Activated CD4-positive, alpha-beta memory T cell treated with anti-CD3 and anti-CD28 coated beads for 36 hours (primary cell): ENCODE results near the gene CALR. TPM values are rescaled to one million over a fixed set of nuclear protein-coding genes. Genes with fewer than 3 reads are reported as not detected.

Source experiments
- CTCF ChIA-PET: fragments of 350-600 bp; sonication (Branson Sonifier 250); formaldehyde crosslinking; loops from one replicate; lab custom pipeline; 2021; ENCODE audit warnings: antibody characterized with exemption, inconsistent platforms; lab: Charles Lee
- POLR2A ChIA-PET: fragments of 350-600 bp; sonication (Branson Sonifier 250); formaldehyde crosslinking; loops from one replicate; lab custom pipeline; 2021; ENCODE audit warnings: antibody characterized with exemption; lab: Charles Lee
- DNase-seq: peaks from one replicate; pipeline ENCODE4 v3.0.0-alpha.2; 2020
- H3K27ac Mint-ChIP-seq: one replicate; pipeline ENCODE4 v1.8.0; 2021; ENCODE audit warnings: mixed read lengths
- H3K27me3 Mint-ChIP-seq: one replicate; pipeline ENCODE4 v1.8.0; 2021; ENCODE audit warnings: mixed read lengths
- H3K36me3 Mint-ChIP-seq: one replicate; pipeline ENCODE4 v1.8.0; 2021; ENCODE audit warnings: mixed read lengths
- H3K4me1 Mint-ChIP-seq: one replicate; pipeline ENCODE4 v1.8.0; 2021; ENCODE audit warnings: low read depth, mixed read lengths
- H3K4me3 Mint-ChIP-seq: one replicate; pipeline ENCODE4 v1.8.0; 2021; ENCODE audit warnings: mild to moderate bottlenecking, mixed read lengths
- H3K9me3 Mint-ChIP-seq: one replicate; pipeline ENCODE4 v1.8.0; 2021; ENCODE audit warnings: mixed read lengths
- intact Hi-C: fragments of 100-400 bp; cut with micrococcal nuclease; formaldehyde crosslinking; loops from one replicate; pipeline ENCODE4 v1.15.1; 2023
- total RNA-seq, 2 experiments: library from RNA; stranded (reverse); gene quantifications; one replicate each; pipeline ENCODE4 v1.2.3, GENCODE V29; 2021

Gene CALR
- total RNA-seq, 2 experiments from 2014 or later = 625 to 642 TPM

GRCh38 chr19:12984683-12985048 lies 46.3 kb downstream of the CALR start:
- Mint-ChIP-seq H3K4me3 (no peak overlapping the region), H3K36me3 (no peaks in the 10 kb centered on the region), H3K27ac (no peak overlapping the region), H3K27me3 (no peaks in the 10 kb centered on the region), H3K4me1 (no peaks in the 10 kb centered on the region), H3K9me3 (no peaks in the 10 kb centered on the region)
- intact Hi-C loops = loop anchor here (5.0 kb wide), 1 partner anchor 48 kb away; no protein-coding TSS in a partner anchor
- ChIA-PET POLR2A (no interaction called here), CTCF (interaction anchor here (1.1 to 12.8 kb wide), 6 partner anchors 9 to 110 kb away, joined by 3 to 268 read pairs (median 10); no protein-coding TSS in a partner anchor)
- no peak for DNase-seq

GRCh38 chr19:12985049-12985776 lies 46.8 kb downstream of the CALR start:
- no peak overlapping the region for H3K27ac Mint-ChIP-seq

GRCh38 chr19:12986726-12987125 lies 48.3 kb downstream of the CALR start:
- Mint-ChIP-seq H3K9me3 (no peaks in the 10 kb centered on the region), H3K36me3 (no peaks in the 10 kb centered on the region), H3K27me3 (no peaks in the 10 kb centered on the region), H3K4me1 (no peaks in the 10 kb centered on the region), H3K27ac (no peak overlapping the region), H3K4me3 (no peak overlapping the region)
- POLR2A ChIA-PET = no interaction called here
- intact Hi-C loops = no loop called here
- DNase-seq = no peak
- CTCF ChIA-PET = interaction anchor here (12.8 kb wide), 1 partner anchor 74 kb away, joined by 268 read pairs; no protein-coding TSS in a partner anchor

More at GRCh38 chr19:12985049-12985776, 46.8 kb downstream of the CALR start:
- peak; percentile 27 for DNase-seq
- H3K4me3 Mint-ChIP-seq = no peak overlapping the region
- no peaks in the 10 kb centered on the region for H3K27me3 Mint-ChIP-seq
- intact Hi-C loops = no loop called here
- CTCF ChIA-PET = interaction anchor here (0.6 to 12.8 kb wide), 8 partner anchors 8 to 109 kb away, joined by 3 to 268 read pairs (median 5); no protein-coding TSS in a partner anchor
- H3K36me3 Mint-ChIP-seq = no peaks in the 10 kb centered on the region
- POLR2A ChIA-PET = no interaction called here
- H3K4me1 Mint-ChIP-seq = no peaks in the 10 kb centered on the region
- no peaks in the 10 kb centered on the region for H3K9me3 Mint-ChIP-seq

DNA sequence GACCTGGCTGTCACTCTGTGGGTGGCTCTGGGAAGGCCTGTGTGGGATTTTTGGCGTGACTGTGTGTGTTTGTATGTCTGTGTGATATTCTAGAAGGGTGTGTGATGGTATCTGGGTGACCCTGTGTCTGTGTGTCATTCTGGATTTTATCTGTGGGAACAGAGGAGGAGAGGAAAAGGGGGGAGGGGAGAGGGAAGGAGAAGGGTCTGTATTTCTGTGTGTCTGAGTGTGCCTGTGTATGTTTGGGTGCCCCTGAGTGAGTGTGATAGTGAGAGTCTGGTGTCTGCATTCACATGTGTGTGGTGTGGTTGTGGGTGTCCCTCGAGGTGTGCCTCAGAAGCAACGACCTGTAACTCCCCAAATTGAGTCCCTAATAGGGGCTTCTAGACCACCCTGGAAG lies 48.8 kb downstream of the CALR start:
- Mint-ChIP-seq H3K9me3 (no peaks in the 10 kb centered on the region), H3K4me3 (no peak overlapping the region), H3K27me3 (no peaks in the 10 kb centered on the region), H3K4me1 (no peaks in the 10 kb centered on the region), H3K36me3 (no peaks in the 10 kb centered on the region), H3K27ac (no peak overlapping the region)
- ChIA-PET CTCF (no interaction called here), POLR2A (no interaction called here)
- DNase-seq = no peak
- intact Hi-C loops = no loop called here

DNA sequence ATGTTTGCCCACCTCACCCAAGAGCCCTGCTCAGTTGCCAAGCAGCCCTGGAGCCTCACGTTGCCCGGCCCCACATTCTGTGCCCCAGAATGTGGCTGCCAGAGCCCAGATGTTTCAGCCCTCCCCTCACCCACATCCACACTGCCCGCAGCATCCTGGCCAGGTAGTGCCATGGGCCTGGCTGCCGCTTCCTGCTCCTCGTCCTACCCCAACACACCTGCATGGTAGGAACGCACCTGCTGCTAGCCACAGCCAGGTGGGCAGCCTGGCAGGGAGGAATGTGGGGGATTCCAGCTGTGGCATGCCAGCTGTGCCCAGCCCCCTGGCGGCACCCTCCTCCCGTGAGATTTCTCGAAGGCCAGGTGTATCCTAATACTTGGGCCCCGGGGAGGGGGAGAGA lies 49.4 kb downstream of the CALR start:
- Mint-ChIP-seq H3K9me3 (no peaks in the 10 kb centered on the region), H3K36me3 (no peaks in the 10 kb centered on the region), H3K4me3 (no peak overlapping the region), H3K27me3 (no peaks in the 10 kb centered on the region), H3K27ac (no peak overlapping the region), H3K4me1 (no peaks in the 10 kb centered on the region)
- ChIA-PET POLR2A (no interaction called here), CTCF (no interaction called here)
- DNase-seq = no peak
- intact Hi-C loops = no loop called here

DNA sequence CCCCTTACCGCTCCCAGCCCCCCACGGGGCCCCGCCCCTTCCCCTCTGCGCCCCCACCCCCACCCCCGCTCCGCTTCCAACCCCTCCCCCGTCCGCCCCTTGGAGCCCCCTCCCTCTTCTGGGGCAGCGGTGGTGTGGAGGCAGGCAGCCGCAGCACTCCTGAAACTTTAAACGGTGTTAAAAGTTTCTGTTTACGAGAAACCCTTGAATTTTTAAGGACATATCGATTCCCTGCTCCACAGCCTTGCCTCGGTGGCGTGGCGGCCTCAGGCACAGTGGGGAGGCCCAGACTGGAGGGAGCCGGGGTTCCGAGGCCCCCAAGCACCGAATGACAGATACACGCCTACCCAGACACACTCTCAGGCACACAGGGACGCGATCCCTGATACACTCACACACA lies 52.0 kb downstream of the CALR start:
- Mint-ChIP-seq H3K9me3 (no peaks in the 10 kb centered on the region), H3K36me3 (no peaks in the 10 kb centered on the region), H3K4me3 (no peak overlapping the region), H3K27ac (no peak overlapping the region), H3K27me3 (peaks cover 6% of the 10 kb centered on the region), H3K4me1 (peaks cover 6% of the 10 kb centered on the region)
- no peak for DNase-seq
- POLR2A ChIA-PET = no interaction called here
- intact Hi-C loops = no loop called here
- CTCF ChIA-PET = no interaction called here

DNA sequence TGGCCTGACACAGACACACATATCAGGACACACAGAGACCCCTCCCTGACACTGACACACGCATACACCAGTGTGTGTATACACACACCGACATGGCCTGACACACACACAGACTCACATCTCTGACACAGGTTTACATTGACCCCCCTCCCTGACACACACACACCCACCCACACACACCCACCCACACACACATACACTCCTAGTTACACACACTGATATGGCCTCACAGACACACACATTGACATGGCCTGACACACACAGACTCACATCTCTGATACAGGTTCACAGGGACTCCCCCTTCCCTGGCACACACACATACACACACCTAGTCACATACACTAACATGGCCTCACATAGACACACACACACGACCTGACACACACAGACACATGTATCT lies 52.4 kb downstream of the CALR start:
- CTCF ChIA-PET = no interaction called here
- H3K27me3 Mint-ChIP-seq = peaks cover 6% of the 10 kb centered on the region
- POLR2A ChIA-PET = no interaction called here

GRCh38 chr19:12991296-12991695 lies 52.9 kb downstream of the CALR start:
- Mint-ChIP-seq H3K27ac (no peak overlapping the region), H3K4me1 (peaks cover 6% of the 10 kb centered on the region), H3K4me3 (no peak overlapping the region), H3K9me3 (no peaks in the 10 kb centered on the region), H3K36me3 (no peaks in the 10 kb centered on the region), H3K27me3 (peaks cover 8% of the 10 kb centered on the region)
- no peak for DNase-seq
- ChIA-PET POLR2A (no interaction called here), CTCF (interaction anchor here (0.7 to 1.2 kb wide), 4 partner anchors 13 to 102 kb away, joined by 3 to 5 read pairs (median 4); no protein-coding TSS in a partner anchor)
- intact Hi-C loops = no loop called here

More for the DNA sequence above, 52.4 kb downstream of the CALR start:
- no peak overlapping the region for H3K27ac Mint-ChIP-seq
- no peak overlapping the region for H3K4me3 Mint-ChIP-seq
- no peaks in the 10 kb centered on the region for H3K36me3 Mint-ChIP-seq
- no peaks in the 10 kb centered on the region for H3K9me3 Mint-ChIP-seq
- intact Hi-C loops = no loop called here
- peaks cover 6% of the 10 kb centered on the region for H3K4me1 Mint-ChIP-seq
- no peak for DNase-seq

DNA sequence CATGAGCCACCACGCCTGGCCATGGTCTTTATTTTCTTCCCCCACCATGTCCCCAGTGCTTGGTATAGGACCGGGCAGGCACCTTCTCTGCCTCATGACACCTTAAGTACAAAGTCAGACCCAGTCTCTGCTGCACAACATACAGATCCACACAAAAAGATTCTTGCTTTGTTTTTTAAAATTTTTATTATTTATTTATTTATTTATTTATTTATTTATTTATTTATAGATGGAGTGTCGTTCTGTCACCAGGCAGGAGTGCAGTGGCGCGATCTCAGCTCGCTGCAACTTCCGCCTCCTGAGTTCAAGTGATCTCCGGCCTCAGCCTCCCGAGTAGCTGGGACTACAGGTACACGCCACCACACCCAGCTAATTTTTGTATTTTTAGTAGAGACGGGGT lies 54.3 kb downstream of the CALR start:
- intact Hi-C loops = no loop called here
- peaks cover 8% of the 10 kb centered on the region for H3K27me3 Mint-ChIP-seq
- POLR2A ChIA-PET = no interaction called here
- CTCF ChIA-PET = interaction anchor here (0.8 to 2.5 kb wide), 3 partner anchors 8 to 69 kb away, joined by 3 to 7 read pairs (median 6); no protein-coding TSS in a partner anchor
- H3K27ac Mint-ChIP-seq = no peak overlapping the region
- no peaks in the 10 kb centered on the region for H3K9me3 Mint-ChIP-seq
- DNase-seq = no peak
- no peak overlapping the region for H3K4me3 Mint-ChIP-seq
- no peaks in the 10 kb centered on the region for H3K36me3 Mint-ChIP-seq
- H3K4me1 Mint-ChIP-seq = peaks cover 6% of the 10 kb centered on the region

DNA sequence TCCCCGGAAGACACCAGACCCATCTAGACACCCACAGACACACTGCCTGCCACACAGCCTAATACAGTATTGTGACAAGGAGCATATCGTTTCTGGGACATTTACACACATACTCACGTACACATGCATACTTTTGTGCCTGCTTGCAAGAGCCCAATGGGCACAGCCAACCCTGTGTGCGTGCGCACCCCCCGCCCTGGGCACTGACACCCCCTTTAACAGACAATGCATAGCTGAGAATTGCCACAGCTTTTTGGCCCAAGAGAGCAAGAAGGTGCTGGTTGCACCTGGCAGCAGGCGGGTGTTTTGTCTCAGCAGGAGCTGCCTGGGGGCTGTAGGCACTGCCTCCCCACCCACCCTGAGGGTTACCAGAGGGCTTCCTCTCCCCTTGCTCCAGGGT lies 55.2 kb downstream of the CALR start:
- POLR2A ChIA-PET = no interaction called here

More for the DNA sequence above, 55.2 kb downstream of the CALR start:
- Mint-ChIP-seq H3K4me1 (peaks cover 6% of the 10 kb centered on the region), H3K36me3 (no peaks in the 10 kb centered on the region), H3K4me3 (no peak overlapping the region), H3K27me3 (peaks cover 9% of the 10 kb centered on the region), H3K27ac (no peak overlapping the region), H3K9me3 (no peaks in the 10 kb centered on the region)
- CTCF ChIA-PET = interaction anchor here (1.6 to 2.5 kb wide), 3 partner anchors 9 to 68 kb away, joined by 3 to 7 read pairs (median 6); no protein-coding TSS in a partner anchor
- intact Hi-C loops = no loop called here
- no peak for DNase-seq
